Right ventricle myocardium superior (tissue), 1 donor: Measurements from ENCODE around the gene STARD5. TPM values are rescaled to one million over a fixed set of nuclear protein-coding genes. Genes with fewer than 3 reads are reported as not detected.
A peak's percentile ranks its signal among the peaks of the same experiment; 100 is the strongest.
"Not testable (repeated sequence)": the region's sequence is repeated elsewhere in the genome, so short reads cannot be mapped to it uniquely, and the experiment has no call there.

Source experiments
- ATAC-seq: fragments of 200-7000 bp; cut with Tn5 transposase; one replicate; pipeline ENCODE4 v1.9.1; 2020; ENCODE audit warnings: mild to moderate bottlenecking; ENCODE audit not compliant: poor library complexity
- DNase-seq: peaks from one replicate; pipeline ENCODE4 v3.0.0-alpha.2; 2020
- intact Hi-C: fragments of 100-400 bp; cut with DNase I; formaldehyde crosslinking; loops from one replicate; pipeline ENCODE4 v1.11.2; 2022
- long read RNA-seq: library from polyadenylated mRNA; unstranded; transcript quantifications from one replicate; pipeline ENCODE4 v2.0.0, GENCODE V29; 2021
- total RNA-seq: library from RNA; stranded (reverse); fragmentation: NEBNext Ultra II Directional; extraction: Animal tissue kit (Norgen Biotek cat#: 25700); gene quantifications from one replicate; pipeline ENCODE4 v1.2.1, GENCODE V29; 2021
- donor health status: DM: no; HTN: yes; CAD: no; lungs with severe emphysema.

The STARD5 gene, protein sequence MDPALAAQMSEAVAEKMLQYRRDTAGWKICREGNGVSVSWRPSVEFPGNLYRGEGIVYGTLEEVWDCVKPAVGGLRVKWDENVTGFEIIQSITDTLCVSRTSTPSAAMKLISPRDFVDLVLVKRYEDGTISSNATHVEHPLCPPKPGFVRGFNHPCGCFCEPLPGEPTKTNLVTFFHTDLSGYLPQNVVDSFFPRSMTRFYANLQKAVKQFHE
- total RNA-seq = 2.3 TPM
- long read RNA-seq, partial matches to known transcripts = 0 of 1 reads
- long read RNA-seq, other reads (novel, unspliced or antisense) = 0 of 1 reads

DNA sequence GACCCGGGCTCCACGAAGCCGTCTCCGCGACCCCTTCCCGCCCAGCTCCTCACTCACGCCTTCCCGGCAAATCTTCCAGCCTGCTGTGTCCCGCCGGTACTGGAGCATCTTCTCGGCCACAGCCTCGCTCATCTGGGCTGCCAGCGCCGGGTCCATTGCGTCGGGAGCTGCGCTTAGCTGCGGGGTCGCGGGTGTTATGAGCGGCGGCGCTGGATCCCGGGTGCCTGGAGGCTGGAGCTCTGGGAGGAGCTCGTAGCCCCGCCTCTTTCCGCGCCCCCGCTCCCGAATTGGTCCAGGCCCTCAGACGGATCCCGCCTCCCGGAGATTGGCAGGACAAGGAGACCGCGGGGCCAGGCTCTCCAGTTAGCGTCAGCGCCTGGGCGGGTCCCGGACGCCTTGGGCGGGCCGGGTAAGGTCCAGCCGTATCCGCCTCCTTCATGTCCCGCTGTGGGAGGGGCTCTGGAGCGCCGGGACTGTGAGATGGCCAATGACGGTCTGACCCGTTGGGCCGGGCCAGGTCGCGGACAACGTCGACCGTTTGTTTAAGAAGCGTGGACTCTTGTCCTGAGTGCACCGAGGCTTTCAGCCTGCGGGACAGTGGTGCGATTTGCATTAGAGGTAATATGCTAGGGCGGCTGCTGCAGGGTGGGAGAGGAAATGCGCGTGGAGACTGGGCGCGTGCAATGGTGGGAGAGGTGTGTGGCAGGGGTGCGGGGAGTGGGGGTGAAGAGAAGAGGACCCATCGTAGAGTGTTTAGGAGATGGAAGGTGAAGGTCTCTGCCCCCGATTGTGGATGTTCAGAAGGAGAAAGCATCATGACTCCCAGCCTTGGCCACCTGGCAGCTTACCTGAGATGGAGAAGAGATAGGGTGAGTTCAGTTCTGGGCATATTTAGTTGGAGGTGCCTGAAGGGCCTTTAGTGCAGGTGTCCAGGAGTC lies at the start of gene STARD5:
Gene STARD5 (minus strand): TSS at position 198 of the 938 bp plus-strand sequence. CDS start 42 bp downstream, at position 156.
- DNase-seq = peak; percentile 100
- intact Hi-C loops = no loop called here
- ATAC-seq = peak; percentile 100

DNA sequence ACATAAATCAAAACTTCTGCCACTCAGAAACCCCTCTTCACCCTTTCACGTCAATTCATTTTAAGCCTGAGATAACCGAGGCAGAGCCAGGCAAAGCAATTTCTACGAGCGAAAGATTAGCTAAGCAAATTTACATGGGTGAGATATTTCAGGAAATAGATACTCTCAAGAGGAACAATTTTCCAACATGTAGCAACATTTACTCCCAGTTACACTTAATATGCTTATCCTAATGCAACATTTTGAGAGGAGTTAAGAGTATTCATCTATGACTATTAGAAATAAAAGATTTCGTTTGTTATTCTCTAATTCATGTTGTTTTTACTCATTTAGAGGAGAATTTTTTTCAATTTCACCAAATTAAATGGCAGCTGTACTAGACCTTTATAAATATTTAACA lies 49.2 kb upstream of the STARD5 start:
- DNase-seq (no peak), ATAC-seq (no peak)
- intact Hi-C loops = no loop called here

DNA sequence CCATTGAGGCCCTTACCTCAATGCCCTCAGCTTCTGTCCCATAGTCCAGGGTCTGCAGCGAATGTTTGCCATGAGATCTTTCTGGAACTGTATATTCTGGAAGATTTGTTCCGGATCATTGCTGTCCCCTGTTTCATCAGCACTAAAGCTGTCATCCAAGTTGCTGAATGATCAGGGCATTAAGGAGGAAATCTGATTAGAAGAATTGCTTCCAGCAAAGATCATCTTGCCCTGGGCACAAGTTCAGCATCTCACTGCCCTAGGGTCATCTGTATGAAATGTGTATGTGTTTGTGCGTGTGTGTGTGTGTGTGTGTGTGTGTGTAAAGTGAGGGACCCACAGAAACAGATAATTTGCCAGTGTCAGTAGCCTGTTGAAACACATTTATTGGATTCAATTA lies 48.6 kb upstream of the STARD5 start:
- DNase-seq (no peak), ATAC-seq (no peak)
- intact Hi-C loops = no loop called here

DNA sequence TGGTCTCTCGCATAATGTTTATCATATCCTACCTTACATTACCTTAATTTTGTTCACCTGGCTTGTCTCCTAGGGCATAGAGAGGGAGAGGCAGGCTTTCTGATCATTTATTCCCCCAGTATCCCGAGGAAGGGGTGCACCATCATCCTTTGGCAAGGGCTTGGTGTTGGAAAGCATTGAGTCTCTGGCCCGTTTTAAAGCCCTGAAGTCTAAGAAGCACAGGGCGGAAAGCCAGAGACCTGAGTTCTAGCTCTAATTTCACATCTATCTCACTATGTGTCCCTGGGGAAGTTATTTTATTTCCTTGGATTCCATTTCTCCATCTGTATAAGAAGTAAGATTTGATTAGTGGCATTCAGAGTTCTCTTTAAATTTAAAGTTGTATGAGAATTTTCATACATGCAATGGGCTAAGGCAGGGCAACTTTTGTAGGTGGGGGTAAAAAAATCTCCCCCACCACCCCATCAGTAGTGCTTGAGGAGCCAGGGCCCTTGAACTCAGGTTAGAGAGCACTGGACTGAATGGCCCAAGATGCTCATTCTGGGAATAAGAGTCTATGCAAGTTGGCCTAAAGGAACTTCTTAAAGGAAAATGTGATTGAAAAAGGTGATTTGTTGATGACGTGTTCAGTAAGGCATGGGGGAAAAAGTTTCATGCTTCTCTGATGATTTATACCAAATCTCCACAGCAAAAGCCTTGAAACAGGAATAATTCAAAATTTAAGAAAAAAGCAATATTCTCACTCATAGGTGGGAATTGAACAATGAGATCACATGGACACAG lies 40.0 kb upstream of the STARD5 start:
- ATAC-seq (peak; percentile 79), DNase-seq (no peak)
- intact Hi-C loops = no loop called here

DNA sequence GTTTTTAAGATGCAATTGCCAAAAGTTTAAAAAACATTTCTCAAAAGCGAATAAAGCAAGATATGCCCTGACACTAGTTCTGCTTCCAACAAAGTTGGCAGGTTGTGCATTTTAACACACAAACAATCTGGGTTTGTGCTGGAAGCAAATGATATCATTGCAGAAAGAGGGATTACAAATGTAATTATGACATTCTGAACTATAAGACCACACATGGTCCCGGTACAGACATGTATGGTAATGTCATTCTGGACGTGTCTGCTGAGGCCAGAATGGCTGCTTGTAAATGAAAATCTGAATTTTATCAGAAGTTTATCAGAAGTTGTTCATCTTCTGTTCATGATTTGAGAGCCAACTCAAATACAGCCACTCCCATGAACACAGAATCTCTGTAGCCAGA lies 39.3 kb upstream of the STARD5 start:
- ATAC-seq (peak; percentile 78), DNase-seq (no peak)
- intact Hi-C loops = no loop called here

DNA sequence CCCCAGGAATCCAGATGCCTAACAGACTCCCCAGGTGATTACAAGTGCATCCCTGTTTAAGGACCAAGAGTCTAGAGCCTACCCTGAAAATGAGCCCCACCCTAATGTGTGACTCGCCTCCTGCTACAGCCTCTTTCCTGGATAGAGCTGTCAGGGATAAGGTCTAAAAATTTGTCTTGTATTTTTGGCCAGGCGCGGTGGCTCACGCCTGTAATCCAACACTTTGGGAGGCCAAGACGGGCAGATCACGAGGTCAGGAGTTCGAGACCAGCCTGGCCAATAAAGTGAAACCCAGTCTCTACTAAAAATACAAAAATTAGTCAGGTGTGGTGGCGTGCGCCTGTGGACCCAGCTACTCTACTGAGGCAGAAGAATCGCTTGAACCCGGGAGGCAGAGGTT lies 38.8 kb upstream of the STARD5 start:
- DNase-seq = no peak
- ATAC-seq = no peak
- intact Hi-C loops = no loop called here

DNA sequence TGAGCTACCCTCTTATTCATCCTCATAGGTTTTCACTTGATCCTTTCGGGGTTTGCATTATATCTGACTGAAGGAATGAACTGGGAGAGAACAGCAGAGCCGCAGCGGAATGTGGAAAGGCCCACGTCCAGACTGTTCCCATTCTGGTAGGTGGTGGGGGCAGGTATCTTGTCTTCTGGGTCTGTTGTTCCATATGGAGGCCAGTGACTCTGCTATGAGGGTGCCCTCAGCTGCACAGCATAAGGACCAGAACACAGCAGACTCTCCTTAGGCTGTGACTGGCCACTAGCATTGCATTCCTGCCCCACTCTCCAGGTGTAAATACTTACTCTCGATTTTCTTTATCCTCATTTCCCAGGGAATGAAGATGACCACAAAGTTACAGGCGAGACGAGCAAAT lies 38.0 kb upstream of the STARD5 start:
- ATAC-seq (no peak), DNase-seq (no peak)
- intact Hi-C loops = no loop called here

DNA sequence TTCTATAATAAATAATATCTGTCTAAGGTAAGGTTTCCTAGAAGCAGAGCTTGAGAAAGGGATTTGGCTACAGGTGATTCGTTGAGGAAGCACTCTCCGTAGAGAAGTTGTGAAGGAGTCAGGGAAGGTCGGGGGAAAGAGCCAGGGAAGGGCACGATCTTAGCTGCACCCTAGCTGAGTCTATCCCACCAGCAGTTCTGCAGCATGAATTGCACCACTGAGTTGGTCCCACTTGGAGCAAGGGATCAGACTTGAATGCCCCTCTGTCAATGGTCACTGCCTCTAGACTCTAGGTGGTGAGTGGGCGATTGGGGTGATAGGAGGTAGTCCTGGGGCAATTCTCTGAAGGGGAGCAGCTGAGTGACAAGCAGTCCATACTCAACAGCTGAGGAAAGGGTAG lies 36.5 kb upstream of the STARD5 start:
- intact Hi-C loops = no loop called here
- DNase-seq (no peak), ATAC-seq (no peak)

DNA sequence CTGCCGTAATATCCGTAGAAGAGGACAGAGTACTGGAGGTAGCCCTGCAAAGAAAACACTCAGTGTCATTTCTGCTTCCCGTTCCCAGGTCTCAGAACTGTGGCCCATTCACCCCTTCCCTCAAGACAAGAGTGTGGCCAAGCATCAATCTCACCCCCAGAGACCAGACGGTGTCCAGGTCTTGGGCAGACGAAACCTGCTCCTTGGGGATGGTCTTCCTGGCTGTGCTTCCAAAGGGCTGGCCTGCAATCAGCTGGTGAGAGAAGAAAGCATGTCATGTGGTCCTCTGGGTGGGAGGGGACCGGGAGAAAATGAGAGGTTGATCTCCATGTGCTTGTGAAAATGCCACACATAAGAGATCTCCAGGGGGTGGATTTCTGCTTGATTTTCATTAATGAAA lies 34.3 kb upstream of the STARD5 start:
- ATAC-seq (no peak), DNase-seq (no peak)
- intact Hi-C loops = no loop called here

DNA sequence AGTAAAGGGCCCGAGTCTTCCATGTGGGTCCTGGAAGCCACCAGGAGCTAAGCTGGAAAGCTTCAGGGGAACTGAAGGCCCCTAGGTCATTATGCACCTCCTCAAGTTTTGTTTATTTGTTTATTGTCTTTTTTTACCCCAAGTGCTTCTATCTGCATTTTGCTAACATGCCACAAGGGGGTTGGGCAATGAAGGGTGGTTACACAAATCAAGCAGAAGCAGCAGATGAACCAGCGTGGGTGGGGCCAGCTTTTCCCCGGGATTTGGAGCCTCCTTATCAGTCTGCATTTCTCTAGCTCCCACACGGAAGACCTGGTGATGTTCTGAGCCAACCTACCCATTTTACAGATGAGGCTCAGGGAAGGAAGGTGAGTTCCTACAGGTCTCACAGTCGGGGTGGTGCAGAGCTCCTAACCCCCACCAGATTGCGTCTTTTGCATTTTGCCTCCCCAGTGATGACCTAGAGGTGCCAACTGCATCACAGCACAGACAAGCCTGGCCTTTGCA lies 33.3 kb upstream of the STARD5 start:
- ATAC-seq (no peak), DNase-seq (no peak)
- intact Hi-C loops = no loop called here

DNA sequence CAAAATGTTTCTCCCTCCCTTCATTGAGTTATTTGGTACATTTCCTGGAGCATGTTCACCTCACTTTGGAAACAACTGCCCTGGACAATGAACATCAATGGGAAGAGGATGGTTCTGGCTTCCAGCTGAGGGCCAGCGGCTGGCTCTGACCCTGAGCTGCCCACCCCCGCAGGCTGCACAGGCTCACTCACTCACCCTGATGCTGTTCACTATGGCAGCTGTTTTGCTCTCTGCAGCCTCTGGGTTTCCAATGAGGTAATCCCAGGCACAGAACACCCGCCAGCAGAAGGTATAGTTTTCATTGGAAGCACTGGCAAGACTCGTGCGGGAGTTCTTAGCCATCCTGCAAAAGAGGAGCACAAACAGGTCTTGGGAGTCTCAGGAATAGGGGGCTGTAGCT lies 32.3 kb upstream of the STARD5 start:
- DNase-seq (no peak), ATAC-seq (no peak)
- intact Hi-C loops = no loop called here

DNA sequence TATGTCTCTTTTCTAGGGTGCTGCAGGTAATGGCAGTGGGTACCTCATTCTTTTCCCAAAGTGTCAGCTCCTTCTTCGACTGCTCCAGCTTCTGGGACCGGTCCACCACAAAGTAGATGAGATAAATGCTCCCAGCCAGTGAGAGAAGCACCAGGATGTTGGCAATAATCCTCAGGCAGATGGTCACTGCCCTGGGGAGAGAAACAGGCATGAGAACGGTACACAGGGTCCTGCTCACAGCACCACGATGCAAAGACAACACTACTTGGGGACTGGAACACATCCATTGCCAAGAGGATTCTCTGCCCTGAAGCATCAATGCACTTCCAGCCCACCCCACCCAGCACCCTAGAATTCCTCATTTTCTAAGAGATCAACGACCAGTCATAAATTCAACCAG lies 27.7 kb upstream of the STARD5 start:
- DNase-seq (no peak), ATAC-seq (no peak)
- intact Hi-C loops = no loop called here

DNA sequence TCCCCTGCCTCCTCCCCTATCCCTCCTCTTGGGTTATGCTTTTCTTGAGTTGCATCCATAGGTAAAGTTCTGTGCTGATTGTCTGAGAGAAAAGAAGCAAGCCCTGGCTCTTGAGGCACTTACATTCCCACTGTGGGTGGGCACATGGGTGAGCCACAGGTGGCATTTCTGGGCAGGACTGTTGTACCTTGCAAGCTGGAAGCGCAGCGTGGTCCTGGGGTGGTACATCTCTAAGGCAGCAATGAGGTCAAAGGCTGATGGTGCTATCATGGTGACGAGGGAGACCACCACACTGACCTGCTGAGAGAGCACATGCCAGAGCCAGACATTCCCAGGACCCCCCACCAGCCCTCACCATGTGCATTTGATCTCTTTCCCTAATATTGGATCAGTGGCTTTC lies 25.3 kb upstream of the STARD5 start:
- DNase-seq (no peak), ATAC-seq (no peak)
- intact Hi-C loops = no loop called here

DNA sequence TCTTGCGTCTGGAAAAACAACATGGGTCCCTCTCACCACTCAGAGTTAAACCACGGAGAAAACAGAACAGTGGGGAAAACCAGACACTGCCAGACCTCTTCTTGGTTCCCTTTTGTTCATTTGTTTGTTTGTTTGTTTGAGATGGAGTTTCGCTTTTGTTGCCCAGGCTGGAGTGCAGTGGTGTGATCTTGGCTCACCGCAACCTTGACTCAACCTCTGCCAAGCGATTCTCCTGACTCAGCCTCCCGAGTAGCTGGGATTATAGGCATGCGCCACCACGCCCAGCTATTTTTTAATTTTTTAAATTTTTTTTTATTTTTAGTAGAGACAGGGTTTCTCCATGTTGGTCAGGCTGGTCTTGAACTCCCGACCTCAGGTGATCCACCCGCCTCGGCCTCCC lies 24.8 kb upstream of the STARD5 start:
- intact Hi-C loops, DNase-seq, ATAC-seq: not testable (repeated sequence)

DNA sequence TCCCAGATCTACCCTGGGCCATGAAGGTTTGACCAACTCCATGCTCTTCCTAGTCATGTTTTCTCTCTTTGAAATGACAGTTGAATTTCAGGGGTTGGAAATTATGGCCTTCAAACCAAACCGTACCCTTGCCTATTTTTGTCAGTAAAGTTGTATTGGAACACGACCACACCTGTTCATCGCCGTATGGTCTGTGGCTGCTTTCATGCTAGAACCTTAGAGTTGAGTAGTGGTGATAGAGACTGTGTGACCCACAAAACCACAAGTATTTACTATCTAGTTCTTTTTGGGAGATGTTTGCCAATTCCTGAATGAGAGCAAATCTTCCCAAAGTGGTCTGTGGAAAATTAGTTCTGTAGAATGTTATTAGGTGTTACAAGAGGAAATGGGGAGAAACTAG lies 24.0 kb upstream of the STARD5 start:
- no peak for DNase-seq
- no peak for ATAC-seq
- intact Hi-C loops = no loop called here

DNA sequence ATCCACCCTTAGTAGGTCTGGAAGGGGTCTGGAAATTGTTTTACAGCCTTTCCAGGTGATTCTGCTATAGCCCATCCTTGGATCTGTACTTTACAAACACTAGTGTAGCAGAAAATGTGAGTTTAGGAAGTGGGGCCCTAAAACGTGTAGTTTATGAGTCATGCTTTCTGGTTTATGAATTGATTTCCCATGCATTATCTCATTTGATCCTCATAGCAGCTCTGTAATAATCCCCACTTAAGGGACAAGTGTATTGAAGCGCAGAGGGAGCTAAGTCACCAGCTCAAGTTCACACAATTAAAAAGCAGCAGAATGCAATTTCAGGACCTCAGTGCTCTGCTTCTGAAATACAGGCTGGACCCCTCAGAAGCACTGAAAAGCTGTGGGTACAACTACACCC lies 22.7 kb upstream of the STARD5 start:
- ATAC-seq (no peak), DNase-seq (no peak)
- intact Hi-C loops = no loop called here

DNA sequence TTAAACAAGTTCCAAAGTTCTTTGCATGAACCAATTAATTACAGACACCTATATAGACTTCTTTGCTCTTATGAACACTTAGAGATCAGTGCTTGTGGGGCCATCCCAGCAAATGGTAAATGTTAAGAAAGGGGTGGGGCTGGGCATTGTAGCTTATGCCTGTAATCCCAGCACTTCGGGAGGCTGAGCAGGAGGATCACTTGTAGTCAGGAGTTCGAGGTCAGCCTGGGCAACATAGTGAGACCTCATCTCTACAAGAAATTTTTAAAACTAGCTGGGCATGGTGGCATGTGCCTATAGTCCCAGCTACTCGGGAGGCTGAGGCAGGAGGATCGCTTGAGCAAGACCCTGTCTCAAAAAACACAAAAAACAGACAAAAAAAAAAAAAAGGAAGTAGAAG lies 19.4 kb upstream of the STARD5 start:
- no peak for DNase-seq
- no peak for ATAC-seq
- intact Hi-C loops = no loop called here

DNA sequence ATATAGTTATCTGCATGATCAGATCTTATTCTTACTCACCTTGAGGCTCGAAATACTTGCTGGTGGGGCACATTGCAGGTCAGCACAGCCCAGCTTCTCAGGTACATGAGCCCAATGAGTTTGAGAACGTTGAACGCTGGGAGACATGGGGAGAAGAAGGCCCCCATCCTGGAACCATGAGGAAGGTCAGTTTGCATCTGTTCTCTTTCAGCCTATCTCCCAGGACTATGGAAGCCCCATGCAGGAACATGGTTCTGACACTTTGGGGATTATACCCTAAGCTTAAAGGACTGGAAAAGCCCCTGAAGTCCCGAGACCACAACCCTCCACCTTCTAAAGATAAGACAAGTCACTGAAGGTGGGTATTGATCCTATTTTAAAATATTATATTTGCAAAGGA lies 17.4 kb upstream of the STARD5 start:
- ATAC-seq (no peak), DNase-seq (no peak)
- intact Hi-C loops = no loop called here

DNA sequence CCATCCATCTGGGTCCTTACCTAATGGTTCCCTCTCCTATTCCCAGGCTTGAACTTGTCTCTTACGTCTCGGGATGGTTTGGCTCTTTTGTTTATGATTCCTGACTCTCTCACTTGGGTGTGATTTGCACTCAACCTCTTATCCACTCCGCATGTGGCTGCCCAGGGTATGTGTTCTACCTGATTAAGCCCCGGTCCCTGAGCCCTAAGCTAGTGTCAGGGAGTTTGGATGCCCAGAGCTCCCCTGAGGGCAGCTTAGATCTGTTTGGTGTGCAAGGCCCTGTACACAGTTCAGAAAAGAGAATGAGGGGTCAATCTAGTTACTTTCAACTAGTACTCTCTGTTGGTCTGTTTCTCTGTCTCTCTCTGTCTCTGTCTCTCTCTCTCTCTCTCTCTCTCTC lies 15.9 kb upstream of the STARD5 start:
- DNase-seq = no peak
- ATAC-seq = no peak
- intact Hi-C loops = no loop called here
